HEK293 (cell line): ENCODE data around the gene LRP1.

ENCODE experiments used
- CTCF ChIA-PET: fragments of 350-600 bp; formaldehyde crosslinking; extraction: SDS; loops from one replicate; lab custom pipeline; 2021; ENCODE audit warnings: antibody characterized with exemption; lab: Yijun Ruan, JAX
- POLR2A ChIA-PET: fragments of 300-600 bp; formaldehyde crosslinking; extraction: SDS; loops from one replicate; lab custom pipeline; 2020; ENCODE audit warnings: antibody characterized with exemption, inconsistent platforms; lab: Yijun Ruan, JAX
- H3K27ac ChIP-seq: fragments of 200-500 bp; sonication (Bioruptor generic); 2 replicates; pipeline ENCODE4 v1.5.1; 2014; ENCODE audit warnings: low read depth, low read length, control low read depth, inconsistent platforms; ENCODE audit errors: extremely low read depth
- H3K36me3 ChIP-seq, 2 experiments: fragments of 200-500 bp in 1 of 2; sonication (Bioruptor generic) in 1 of 2; 1 replicate in 1 of 2; 2 replicates in 1 of 2; pipeline ENCODE4 v1.5.1; 2014 to 2017; ENCODE audit warnings: inconsistent platforms in 2 of 2, low read length in 2 of 2; ENCODE audit not compliant: control insufficient read depth in 2 of 2, insufficient read depth in 1 of 2
- H3K4me1 ChIP-seq: fragments of 200-500 bp; sonication (Bioruptor generic); 2 replicates; pipeline ENCODE4 v1.5.1; 2014; ENCODE audit warnings: mild to moderate bottlenecking, low read length, inconsistent platforms; ENCODE audit not compliant: control insufficient read depth, insufficient read depth
- H3K4me3 ChIP-seq: 2 replicates; pipeline ENCODE4 v1.5.1; 2011; ENCODE audit warnings: low read depth, mild to moderate bottlenecking, control low read depth, low read length, moderate library complexity
- H3K9me3 ChIP-seq: fragments of 200-500 bp; sonication (Bioruptor generic); 2 replicates; pipeline ENCODE4 v1.5.1; 2014; ENCODE audit warnings: low read depth, low read length, inconsistent platforms; ENCODE audit not compliant: control insufficient read depth, insufficient read depth
- BCL11B ChIP-seq: fragments of 450-650 bp; formaldehyde crosslinking; IDR thresholded peaks from 2 replicates; pipeline ENCODE4 v1.5.1; 2016; ENCODE audit warnings: low read depth, missing biosample characterization, missing genetic modification characterization
- EGR2 ChIP-seq: fragments of 450-650 bp; formaldehyde crosslinking; IDR thresholded peaks from 2 replicates; pipeline ENCODE4 v1.5.1; 2016; ENCODE audit warnings: low read depth, missing biosample characterization, missing genetic modification characterization
- GLIS2 ChIP-seq: fragments of 450-650 bp; formaldehyde crosslinking; IDR thresholded peaks from 2 replicates; pipeline ENCODE4 v1.5.1; 2016; ENCODE audit warnings: missing biosample characterization, missing genetic modification characterization
- MYNN ChIP-seq: fragments of 450-650 bp; formaldehyde crosslinking; IDR thresholded peaks from 2 replicates; pipeline ENCODE4 v1.5.1; 2016; ENCODE audit warnings: missing biosample characterization, missing genetic modification characterization, borderline replicate concordance
- ZBTB7A ChIP-seq: fragments of 450-650 bp; formaldehyde crosslinking; IDR thresholded peaks from 2 replicates; pipeline ENCODE4 v1.5.1; 2016; ENCODE audit warnings: low read depth, missing biosample characterization, missing genetic modification characterization
- ZNF211 ChIP-seq: fragments of 450-650 bp; formaldehyde crosslinking; IDR thresholded peaks from 2 replicates; pipeline ENCODE4 v1.5.1; 2016; ENCODE audit warnings: low read depth, missing biosample characterization, missing genetic modification characterization
- ZNF335 ChIP-seq: fragments of 450-650 bp; formaldehyde crosslinking; conservative IDR thresholded peaks from 2 replicates; pipeline ENCODE4 v1.5.1; 2016; ENCODE audit warnings: missing biosample characterization, missing genetic modification characterization
- ZNF404 ChIP-seq: fragments of 450-650 bp; formaldehyde crosslinking; IDR thresholded peaks from 2 replicates; pipeline ENCODE4 v1.5.1; 2017; ENCODE audit warnings: missing biosample characterization, missing genetic modification characterization
- ZNF423 ChIP-seq: fragments of 450-650 bp; formaldehyde crosslinking; IDR thresholded peaks from 2 replicates; pipeline ENCODE4 v1.5.1; 2016; ENCODE audit warnings: missing biosample characterization, missing genetic modification characterization
- ZNF837 ChIP-seq: fragments of 450-650 bp; formaldehyde crosslinking; IDR thresholded peaks from 2 replicates; pipeline ENCODE4 v1.5.1; 2016; ENCODE audit warnings: missing biosample characterization, missing genetic modification characterization
- ZXDB ChIP-seq: fragments of 450-650 bp; formaldehyde crosslinking; IDR thresholded peaks from 2 replicates; pipeline ENCODE4 v1.5.1; 2016; ENCODE audit warnings: missing biosample characterization, missing genetic modification characterization
- TF ChIP-seq, protein P1 (sequence below): fragments of 450-650 bp; formaldehyde crosslinking; IDR thresholded peaks from 2 replicates; pipeline ENCODE4 v1.5.1; 2016; ENCODE audit warnings: missing biosample characterization, missing genetic modification characterization
- TF ChIP-seq, protein P2 (sequence below): fragments of 450-650 bp; formaldehyde crosslinking; conservative IDR thresholded peaks from 2 replicates; pipeline ENCODE4 v1.5.1; 2016; ENCODE audit warnings: low read depth, missing biosample characterization, missing genetic modification characterization
- TF ChIP-seq, protein P3 (sequence below): fragments of 450-650 bp; IDR thresholded peaks from 2 replicates; pipeline ENCODE4 v1.5.1; 2018; ENCODE audit warnings: missing biosample characterization, mild to moderate bottlenecking, missing genetic modification characterization
- TF ChIP-seq, protein P4 (sequence below): fragments of 450-650 bp; formaldehyde crosslinking; IDR thresholded peaks from 2 replicates; pipeline ENCODE4 v1.5.1; 2016; ENCODE audit warnings: missing biosample characterization, missing genetic modification characterization
- TF ChIP-seq, protein P5 (sequence below): fragments of 450-650 bp; formaldehyde crosslinking; IDR thresholded peaks from 2 replicates; pipeline ENCODE4 v1.5.1; 2017; ENCODE audit warnings: missing biosample characterization, missing genetic modification characterization
- TF ChIP-seq, protein P6 (sequence below): fragments of 450-650 bp; formaldehyde crosslinking; IDR thresholded peaks from 2 replicates; pipeline ENCODE4 v1.5.1; 2016; ENCODE audit warnings: missing biosample characterization, missing genetic modification characterization
- TF ChIP-seq, protein P7 (sequence below): fragments of 450-650 bp; formaldehyde crosslinking; IDR thresholded peaks from 2 replicates; pipeline ENCODE4 v1.5.1; 2016; ENCODE audit warnings: missing biosample characterization, missing genetic modification characterization

The LRP1 gene

DNA sequence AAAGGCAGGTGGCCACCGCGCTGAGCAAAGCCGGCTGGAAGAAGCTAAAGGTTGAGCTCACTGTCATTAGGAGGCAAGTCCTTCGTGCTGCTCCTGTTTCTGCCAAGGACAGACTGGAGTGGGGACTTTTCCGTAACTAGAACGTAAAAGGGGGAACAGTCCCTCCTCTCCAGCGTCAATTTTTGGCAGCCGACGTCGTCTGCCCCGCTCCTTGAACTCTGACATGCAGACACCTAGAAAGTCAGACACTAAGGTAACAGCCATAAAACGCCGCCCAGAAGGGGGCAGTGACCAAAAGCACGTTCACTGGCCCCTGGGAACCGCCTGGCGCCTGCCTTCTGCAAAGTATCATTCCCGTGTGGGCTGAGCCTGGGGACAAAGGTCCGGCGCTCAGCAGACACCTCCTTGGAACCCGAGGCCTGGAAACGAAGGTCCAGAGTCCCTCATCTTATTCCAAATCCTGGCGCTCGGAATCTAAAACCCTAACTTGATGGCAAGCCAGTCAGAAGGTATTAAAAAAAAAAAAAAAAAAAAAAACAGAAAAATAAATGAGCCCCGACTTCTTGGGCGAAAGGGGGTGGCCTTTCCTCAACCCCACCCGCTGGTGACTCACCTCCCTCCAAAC is 1.1 kb upstream of the LRP1 start (continued):
- peak; percentile 6; the same call in 1 of the 2 replicates for TF ChIP-seq EGR2
- TF ChIP-seq ZNF335: peak; percentile 98
- no peak for TF ChIP-seq BCL11B (tag by site-specific recombination)
- TF ChIP-seq, protein P1, sequence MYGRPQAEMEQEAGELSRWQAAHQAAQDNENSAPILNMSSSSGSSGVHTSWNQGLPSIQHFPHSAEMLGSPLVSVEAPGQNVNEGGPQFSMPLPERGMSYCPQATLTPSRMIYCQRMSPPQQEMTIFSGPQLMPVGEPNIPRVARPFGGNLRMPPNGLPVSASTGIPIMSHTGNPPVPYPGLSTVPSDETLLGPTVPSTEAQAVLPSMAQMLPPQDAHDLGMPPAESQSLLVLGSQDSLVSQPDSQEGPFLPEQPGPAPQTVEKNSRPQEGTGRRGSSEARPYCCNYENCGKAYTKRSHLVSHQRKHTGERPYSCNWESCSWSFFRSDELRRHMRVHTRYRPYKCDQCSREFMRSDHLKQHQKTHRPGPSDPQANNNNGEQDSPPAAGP (tag by site-specific recombination): peak; percentile 82; the same call in 1 of the 2 replicates
- TF ChIP-seq, protein P2, sequence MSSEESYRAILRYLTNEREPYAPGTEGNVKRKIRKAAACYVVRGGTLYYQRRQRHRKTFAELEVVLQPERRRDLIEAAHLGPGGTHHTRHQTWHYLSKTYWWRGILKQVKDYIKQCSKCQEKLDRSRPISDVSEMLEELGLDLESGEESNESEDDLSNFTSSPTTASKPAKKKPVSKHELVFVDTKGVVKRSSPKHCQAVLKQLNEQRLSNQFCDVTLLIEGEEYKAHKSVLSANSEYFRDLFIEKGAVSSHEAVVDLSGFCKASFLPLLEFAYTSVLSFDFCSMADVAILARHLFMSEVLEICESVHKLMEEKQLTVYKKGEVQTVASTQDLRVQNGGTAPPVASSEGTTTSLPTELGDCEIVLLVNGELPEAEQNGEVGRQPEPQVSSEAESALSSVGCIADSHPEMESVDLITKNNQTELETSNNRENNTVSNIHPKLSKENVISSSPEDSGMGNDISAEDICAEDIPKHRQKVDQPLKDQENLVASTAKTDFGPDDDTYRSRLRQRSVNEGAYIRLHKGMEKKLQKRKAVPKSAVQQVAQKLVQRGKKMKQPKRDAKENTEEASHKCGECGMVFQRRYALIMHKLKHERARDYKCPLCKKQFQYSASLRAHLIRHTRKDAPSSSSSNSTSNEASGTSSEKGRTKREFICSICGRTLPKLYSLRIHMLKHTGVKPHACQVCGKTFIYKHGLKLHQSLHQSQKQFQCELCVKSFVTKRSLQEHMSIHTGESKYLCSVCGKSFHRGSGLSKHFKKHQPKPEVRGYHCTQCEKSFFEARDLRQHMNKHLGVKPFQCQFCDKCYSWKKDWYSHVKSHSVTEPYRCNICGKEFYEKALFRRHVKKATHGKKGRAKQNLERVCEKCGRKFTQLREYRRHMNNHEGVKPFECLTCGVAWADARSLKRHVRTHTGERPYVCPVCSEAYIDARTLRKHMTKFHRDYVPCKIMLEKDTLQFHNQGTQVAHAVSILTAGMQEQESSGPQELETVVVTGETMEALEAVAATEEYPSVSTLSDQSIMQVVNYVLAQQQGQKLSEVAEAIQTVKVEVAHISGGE (tag by site-specific recombination): peak; percentile 14; the same call in 1 of the 2 replicates

DNA sequence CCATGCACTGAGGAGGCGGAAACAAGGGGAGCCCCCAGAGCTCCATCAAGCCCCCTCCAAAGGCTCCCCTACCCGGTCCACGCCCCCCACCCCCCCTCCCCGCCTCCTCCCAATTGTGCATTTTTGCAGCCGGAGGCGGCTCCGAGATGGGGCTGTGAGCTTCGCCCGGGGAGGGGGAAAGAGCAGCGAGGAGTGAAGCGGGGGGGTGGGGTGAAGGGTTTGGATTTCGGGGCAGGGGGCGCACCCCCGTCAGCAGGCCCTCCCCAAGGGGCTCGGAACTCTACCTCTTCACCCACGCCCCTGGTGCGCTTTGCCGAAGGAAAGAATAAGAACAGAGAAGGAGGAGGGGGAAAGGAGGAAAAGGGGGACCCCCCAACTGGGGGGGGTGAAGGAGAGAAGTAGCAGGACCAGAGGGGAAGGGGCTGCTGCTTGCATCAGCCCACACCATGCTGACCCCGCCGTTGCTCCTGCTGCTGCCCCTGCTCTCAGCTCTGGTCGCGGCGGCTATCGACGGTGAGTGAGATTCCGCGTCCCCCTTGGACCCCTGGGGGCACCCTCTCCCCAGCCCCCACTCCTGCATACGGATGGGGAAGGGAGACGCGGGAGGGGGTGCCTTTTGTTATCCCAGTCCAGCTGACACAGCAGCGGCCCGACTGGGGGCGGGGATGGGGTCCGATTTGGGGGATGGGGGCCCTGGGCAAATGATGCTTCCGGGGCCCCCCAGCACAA is 400 bp downstream of the LRP1 start:
- Histone ChIP-seq H3K27ac (no peak overlapping the region; the same call in 1 of the 2 replicates), H3K36me3 (no peaks in the 10 kb centered on the region), H3K4me1 (peaks cover 10% of the 10 kb centered on the region), H3K9me3 (no peaks in the 10 kb centered on the region), H3K4me3 (peak overlapping the region; percentile 71)
- ChIA-PET CTCF (interaction anchor here (0.5 to 8.9 kb wide), 13 partner anchors 8 to 115 kb away, joined by 3 to 259 read pairs (median 4); no protein-coding TSS in a partner anchor), POLR2A (interaction anchor here (0.6 to 2.6 kb wide), 24 partner anchors 8 to 820 kb away, joined by 3 to 27 read pairs (median 5); partner anchors contain the start of genes NAB2, NACA, NEMP1 and PTGES3)
- TF ChIP-seq, protein P3, sequence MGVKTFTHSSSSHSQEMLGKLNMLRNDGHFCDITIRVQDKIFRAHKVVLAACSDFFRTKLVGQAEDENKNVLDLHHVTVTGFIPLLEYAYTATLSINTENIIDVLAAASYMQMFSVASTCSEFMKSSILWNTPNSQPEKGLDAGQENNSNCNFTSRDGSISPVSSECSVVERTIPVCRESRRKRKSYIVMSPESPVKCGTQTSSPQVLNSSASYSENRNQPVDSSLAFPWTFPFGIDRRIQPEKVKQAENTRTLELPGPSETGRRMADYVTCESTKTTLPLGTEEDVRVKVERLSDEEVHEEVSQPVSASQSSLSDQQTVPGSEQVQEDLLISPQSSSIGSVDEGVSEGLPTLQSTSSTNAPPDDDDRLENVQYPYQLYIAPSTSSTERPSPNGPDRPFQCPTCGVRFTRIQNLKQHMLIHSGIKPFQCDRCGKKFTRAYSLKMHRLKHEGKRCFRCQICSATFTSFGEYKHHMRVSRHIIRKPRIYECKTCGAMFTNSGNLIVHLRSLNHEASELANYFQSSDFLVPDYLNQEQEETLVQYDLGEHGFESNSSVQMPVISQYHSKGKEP (tag by site-specific recombination): no peak
- no peak for TF ChIP-seq MYNN (tag by site-specific recombination)
- no peak for TF ChIP-seq ZNF211 (tag by site-specific recombination)
- TF ChIP-seq, protein P4, sequence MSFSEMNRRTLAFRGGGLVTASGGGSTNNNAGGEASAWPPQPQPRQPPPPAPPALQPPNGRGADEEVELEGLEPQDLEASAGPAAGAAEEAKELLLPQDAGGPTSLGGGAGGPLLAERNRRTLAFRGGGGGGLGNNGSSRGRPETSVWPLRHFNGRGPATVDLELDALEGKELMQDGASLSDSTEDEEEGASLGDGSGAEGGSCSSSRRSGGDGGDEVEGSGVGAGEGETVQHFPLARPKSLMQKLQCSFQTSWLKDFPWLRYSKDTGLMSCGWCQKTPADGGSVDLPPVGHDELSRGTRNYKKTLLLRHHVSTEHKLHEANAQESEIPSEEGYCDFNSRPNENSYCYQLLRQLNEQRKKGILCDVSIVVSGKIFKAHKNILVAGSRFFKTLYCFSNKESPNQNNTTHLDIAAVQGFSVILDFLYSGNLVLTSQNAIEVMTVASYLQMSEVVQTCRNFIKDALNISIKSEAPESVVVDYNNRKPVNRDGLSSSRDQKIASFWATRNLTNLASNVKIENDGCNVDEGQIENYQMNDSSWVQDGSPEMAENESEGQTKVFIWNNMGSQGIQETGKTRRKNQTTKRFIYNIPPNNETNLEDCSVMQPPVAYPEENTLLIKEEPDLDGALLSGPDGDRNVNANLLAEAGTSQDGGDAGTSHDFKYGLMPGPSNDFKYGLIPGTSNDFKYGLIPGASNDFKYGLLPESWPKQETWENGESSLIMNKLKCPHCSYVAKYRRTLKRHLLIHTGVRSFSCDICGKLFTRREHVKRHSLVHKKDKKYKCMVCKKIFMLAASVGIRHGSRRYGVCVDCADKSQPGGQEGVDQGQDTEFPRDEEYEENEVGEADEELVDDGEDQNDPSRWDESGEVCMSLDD (tag by site-specific recombination): peak; percentile 91
- TF ChIP-seq, protein P5, sequence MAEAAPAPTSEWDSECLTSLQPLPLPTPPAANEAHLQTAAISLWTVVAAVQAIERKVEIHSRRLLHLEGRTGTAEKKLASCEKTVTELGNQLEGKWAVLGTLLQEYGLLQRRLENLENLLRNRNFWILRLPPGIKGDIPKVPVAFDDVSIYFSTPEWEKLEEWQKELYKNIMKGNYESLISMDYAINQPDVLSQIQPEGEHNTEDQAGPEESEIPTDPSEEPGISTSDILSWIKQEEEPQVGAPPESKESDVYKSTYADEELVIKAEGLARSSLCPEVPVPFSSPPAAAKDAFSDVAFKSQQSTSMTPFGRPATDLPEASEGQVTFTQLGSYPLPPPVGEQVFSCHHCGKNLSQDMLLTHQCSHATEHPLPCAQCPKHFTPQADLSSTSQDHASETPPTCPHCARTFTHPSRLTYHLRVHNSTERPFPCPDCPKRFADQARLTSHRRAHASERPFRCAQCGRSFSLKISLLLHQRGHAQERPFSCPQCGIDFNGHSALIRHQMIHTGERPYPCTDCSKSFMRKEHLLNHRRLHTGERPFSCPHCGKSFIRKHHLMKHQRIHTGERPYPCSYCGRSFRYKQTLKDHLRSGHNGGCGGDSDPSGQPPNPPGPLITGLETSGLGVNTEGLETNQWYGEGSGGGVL (tag by site-specific recombination): peak; percentile 17; the same call in 1 of the 2 replicates
- TF ChIP-seq ZNF423 (tag by site-specific recombination): 0 out of 2 replicates have a peak, but pooled peaks have one; percentile 26
- TF ChIP-seq, protein P6, sequence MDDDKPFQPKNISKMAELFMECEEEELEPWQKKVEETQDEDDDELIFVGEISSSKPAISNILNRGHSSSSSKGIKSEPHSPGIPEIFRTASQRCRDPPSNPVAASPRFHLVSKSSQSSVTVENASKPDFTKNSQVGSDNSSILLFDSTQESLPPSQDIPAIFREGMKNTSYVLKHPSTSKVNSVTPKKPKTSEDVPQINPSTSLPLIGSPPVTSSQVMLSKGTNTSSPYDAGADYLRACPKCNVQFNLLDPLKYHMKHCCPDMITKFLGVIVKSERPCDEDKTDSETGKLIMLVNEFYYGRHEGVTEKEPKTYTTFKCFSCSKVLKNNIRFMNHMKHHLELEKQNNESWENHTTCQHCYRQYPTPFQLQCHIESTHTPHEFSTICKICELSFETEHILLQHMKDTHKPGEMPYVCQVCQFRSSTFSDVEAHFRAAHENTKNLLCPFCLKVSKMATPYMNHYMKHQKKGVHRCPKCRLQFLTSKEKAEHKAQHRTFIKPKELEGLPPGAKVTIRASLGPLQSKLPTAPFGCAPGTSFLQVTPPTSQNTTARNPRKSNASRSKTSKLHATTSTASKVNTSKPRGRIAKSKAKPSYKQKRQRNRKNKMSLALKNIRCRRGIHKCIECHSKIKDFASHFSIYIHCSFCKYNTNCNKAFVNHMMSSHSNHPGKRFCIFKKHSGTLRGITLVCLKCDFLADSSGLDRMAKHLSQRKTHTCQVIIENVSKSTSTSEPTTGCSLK (tag by site-specific recombination): no peak
- no peak for TF ChIP-seq ZNF404 (tag by site-specific recombination)
- TF ChIP-seq ZBTB7A (tag by site-specific recombination): peak; percentile 74; the same call in 1 of the 2 replicates
- TF ChIP-seq, protein P7, sequence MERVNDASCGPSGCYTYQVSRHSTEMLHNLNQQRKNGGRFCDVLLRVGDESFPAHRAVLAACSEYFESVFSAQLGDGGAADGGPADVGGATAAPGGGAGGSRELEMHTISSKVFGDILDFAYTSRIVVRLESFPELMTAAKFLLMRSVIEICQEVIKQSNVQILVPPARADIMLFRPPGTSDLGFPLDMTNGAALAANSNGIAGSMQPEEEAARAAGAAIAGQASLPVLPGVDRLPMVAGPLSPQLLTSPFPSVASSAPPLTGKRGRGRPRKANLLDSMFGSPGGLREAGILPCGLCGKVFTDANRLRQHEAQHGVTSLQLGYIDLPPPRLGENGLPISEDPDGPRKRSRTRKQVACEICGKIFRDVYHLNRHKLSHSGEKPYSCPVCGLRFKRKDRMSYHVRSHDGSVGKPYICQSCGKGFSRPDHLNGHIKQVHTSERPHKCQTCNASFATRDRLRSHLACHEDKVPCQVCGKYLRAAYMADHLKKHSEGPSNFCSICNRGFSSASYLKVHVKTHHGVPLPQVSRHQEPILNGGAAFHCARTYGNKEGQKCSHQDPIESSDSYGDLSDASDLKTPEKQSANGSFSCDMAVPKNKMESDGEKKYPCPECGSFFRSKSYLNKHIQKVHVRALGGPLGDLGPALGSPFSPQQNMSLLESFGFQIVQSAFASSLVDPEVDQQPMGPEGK (tag by site-specific recombination): peak; percentile 64
- no peak for TF ChIP-seq ZXDB
- TF ChIP-seq GLIS2 (tag by site-specific recombination): peak; percentile 38
- no peak for TF ChIP-seq ZNF837 (tag by site-specific recombination)
